Pancreas (tissue), 10 donors: Measurements from ENCODE around the gene JSRP1. TPM values are rescaled to one million over a fixed set of nuclear protein-coding genes. Genes with fewer than 3 reads are reported as not detected.

Source experiments
- ATAC-seq, 4 donors: fragments of 200-7000 bp; cut with Tn5 transposase; one replicate each; pipeline versions ENCODE4 v1.8.0 to v1.9.1; 2020; ENCODE audit warnings: mild to moderate bottlenecking in 4 of 4, moderate library complexity in 4 of 4
- DNase-seq, 6 donors: peaks; one replicate each; pipeline ENCODE4 v3.0.0-alpha.2; 2020
- FAIRE-seq: peaks from 2 replicates; lab custom pipeline; 2012; peaks lifted over from hg19 to GRCh38; lab: Jason Lieb, UNC
- H3K27ac ChIP-seq, 4 donors: fragments of 200-600 bp; sonication (generic); 1 replicate in 3 of 4; 2 replicates in 1 of 4; pipeline versions ENCODE4 v1.5.0 to v1.8.0; 2020
- H3K27me3 ChIP-seq, 4 donors: fragments of 200-600 bp; one replicate each; pipeline ENCODE4 v1.8.0; 2021
- H3K36me3 ChIP-seq, 3 donors: fragments of 200-600 bp; sonication (generic) in 1 of 3; one replicate each; pipeline versions ENCODE4 v1.5.0 to v1.8.0; 2020 to 2021
- H3K4me1 ChIP-seq, 3 donors: fragments of 200-600 bp; one replicate each; pipeline ENCODE4 v1.8.0; 2021
- H3K4me3 ChIP-seq, 4 donors: fragments of 200-600 bp; sonication (generic) in 2 of 4; one replicate each; pipeline versions ENCODE4 v1.5.0 to v1.8.0; 2020 to 2021
- H3K9me3 ChIP-seq, 4 donors: fragments of 200-600 bp; one replicate each; pipeline ENCODE4 v1.8.0; 2021
- CTCF ChIP-seq, 4 donors: fragments of 200-600 bp; sonication (generic) in 3 of 4; IDR thresholded peaks; one replicate each; pipeline versions ENCODE4 v1.5.0 to v1.8.0; 2021; ENCODE audit warnings: antibody characterized with exemption in 4 of 4
- WGBS, 2 donors: extraction: QIAGEN DNeasy Blood & Tissue Kit; methylation state at CpG; one replicate each; pipeline ENCODE4 v1.1.7; 2013; 5-methylcytosine and 5-hydroxymethylcytosine counted together
- intact Hi-C, 3 donors: fragments of 100-400 bp; cut with DNase I; formaldehyde crosslinking; loops; one replicate each; pipeline versions ENCODE4 v1.11.1 to v1.14.2; 2022
- polyA plus RNA-seq, 2 donors: library from polyadenylated mRNA; stranded (reverse); fragments of 200-250 nt; gene quantifications; one replicate each; pipeline ENCODE4 v1.2.3, GENCODE V29; 2013
- total RNA-seq, 6 donors: library from RNA; stranded (reverse); fragmentation: NEBNext Ultra II Directional in 4 of 6; extraction: Animal tissue kit (Norgen Biotek cat#: 25700) in 4 of 6; gene quantifications; one replicate each; pipeline versions ENCODE4 v1.2.1 to v1.2.4, GENCODE V29; 2021 to 2023
- donor health status: healthy with polysubstance abuse.
- donor health status: DM: no; HTN: no; CAD: no; lungs with moderate emphysema.
- donor health status: DM: no; HTN: no; CAD: no.
- donor health status: control.
- donor health status: control.
- donor health status: Bipolar disorder and iron deficiency.
- donor health status: DM: yes; HTN: yes; CAD: no.
- donor health status: DM: no; HTN: no; CAD: no.
- donor health status: DM: no; HTN: no; CAD: no.
- donor health status: DM: yes; HTN: yes; CAD: no.

The JSRP1 gene
- total and polyA plus RNA-seq, 8 donors = 0.29 to 4.0 (median 1.0) TPM; not detected in 2

GRCh38 chr19:2277138-2277537, 20.9 kb upstream of the JSRP1 start:
- WGBS, 2 donors = 75 to 78% methylated on average over 8 to 9 of the region's 9 CpGs
- Histone ChIP-seq H3K27me3 (no peaks in the 10 kb centered on the region), H3K9me3 (no peaks in the 10 kb centered on the region), H3K4me3 (no peak overlapping the region), H3K36me3 (peaks cover 0 to 12% (median 0%) of the 10 kb centered on the region in 3 donors), H3K27ac (no peak overlapping the region), H3K4me1 (peaks cover 8 to 17% (median 12%) of the 10 kb centered on the region in 3 donors)
- ATAC-seq (no peak), FAIRE-seq (no peak), DNase-seq (no peak)
- no peak for TF ChIP-seq CTCF (IDR thresholded peaks at IDR 0.05)
- intact Hi-C loops = loop anchor here in 2 of 3 donors (5.0 kb wide), 2 partner anchors 110 to 115 kb away; no protein-coding TSS in a partner anchor

GRCh38 chr19:2276429-2276986, 20.3 kb upstream of the JSRP1 start:
- no peaks in the 10 kb centered on the region for H3K27me3 ChIP-seq
- FAIRE-seq = no peak
- peaks cover 0 to 13% (median 5%) of the 10 kb centered on the region in 3 donors for H3K36me3 ChIP-seq
- 93% methylated on average over 28 of the region's 28 CpGs for WGBS, 2 donors
- ATAC-seq = no peak
- peaks cover 8 to 22% (median 12%) of the 10 kb centered on the region in 3 donors for H3K4me1 ChIP-seq
- no peak overlapping the region for H3K4me3 ChIP-seq
- no peak overlapping the region for H3K27ac ChIP-seq
- intact Hi-C loops = loop anchor here in 2 of 3 donors (5.0 kb wide), 2 partner anchors 111 to 116 kb away; no protein-coding TSS in a partner anchor
- no peaks in the 10 kb centered on the region for H3K9me3 ChIP-seq
- DNase-seq = no peak
- no peak for TF ChIP-seq CTCF (IDR thresholded peaks at IDR 0.05)

- no peak for ATAC-seq
- TF ChIP-seq CTCF (IDR thresholded peaks at IDR 0.05) = no peak
- H3K4me1 ChIP-seq = peaks cover 8 to 22% (median 12%) of the 10 kb centered on the region in 3 donors
Measured at GRCh38 chr19:2275588-2276428, 19.6 kb upstream of the JSRP1 start.

GRCh38 chr19:2274931-2275535, 18.8 kb upstream of the JSRP1 start:
- peak in 4 of 6 donors; percentile 50 to 67 (median 62) for DNase-seq
- 56 to 59% methylated on average over 16 of the region's 16 CpGs for WGBS, 2 donors
- ATAC-seq = peak in 3 of 4 donors; percentile 24 to 53 (median 29)
- no peak overlapping the region for H3K4me3 ChIP-seq
- no peak overlapping the region for H3K27ac ChIP-seq
- TF ChIP-seq CTCF (IDR thresholded peaks at IDR 0.05) = peak in 2 of 4 donors; percentile 16 to 28
- H3K36me3 ChIP-seq = peaks cover 0 to 13% (median 5%) of the 10 kb centered on the region in 3 donors
- H3K4me1 ChIP-seq = peaks cover 8 to 18% (median 12%) of the 10 kb centered on the region in 3 donors
- intact Hi-C loops = loop anchor here in 2 of 3 donors (5.0 kb wide), 3 partner anchors 38 to 117 kb away; partner anchors contain the start of genes PLEKHJ1 (in 1 of the 2) and SF3A2 (in 1 of the 2)
- no peak for FAIRE-seq
- no peaks in the 10 kb centered on the region for H3K27me3 ChIP-seq
- no peaks in the 10 kb centered on the region for H3K9me3 ChIP-seq

More at GRCh38 chr19:2275588-2276428, 19.6 kb upstream of the JSRP1 start:
- Histone ChIP-seq H3K4me3 (no peak overlapping the region), H3K27me3 (no peaks in the 10 kb centered on the region), H3K27ac (no peak overlapping the region), H3K9me3 (no peaks in the 10 kb centered on the region), H3K36me3 (peaks cover 0 to 13% (median 5%) of the 10 kb centered on the region in 3 donors)
- DNase-seq (no peak), FAIRE-seq (no peak)
- intact Hi-C loops = loop anchor here in 2 of 3 donors (5.0 kb wide), 2 partner anchors 111 to 116 kb away; no protein-coding TSS in a partner anchor
- WGBS, 2 donors = 83 to 85% methylated on average over 73 to 74 of the region's 74 CpGs
